AG09319 (cell line): Measurements from ENCODE around the gene MGST3.
"Not testable (repeated sequence)": the region's sequence is repeated elsewhere in the genome, so short reads cannot be mapped to it uniquely, and the experiment has no call there.

Source experiments
- DNase-seq: peaks from one replicate; pipeline ENCODE4 v3.0.0-alpha.2; 2010; ENCODE audit warnings: low read depth; ENCODE audit errors: extremely low read depth
- TF ChIP-seq, protein P1 (sequence below): IDR thresholded peaks from 2 replicates; pipeline ENCODE4 v1.5.1; 2011; ENCODE audit warnings: low read depth, mild to moderate bottlenecking, inconsistent platforms, low read length, moderate library complexity

Gene MGST3

DNA sequence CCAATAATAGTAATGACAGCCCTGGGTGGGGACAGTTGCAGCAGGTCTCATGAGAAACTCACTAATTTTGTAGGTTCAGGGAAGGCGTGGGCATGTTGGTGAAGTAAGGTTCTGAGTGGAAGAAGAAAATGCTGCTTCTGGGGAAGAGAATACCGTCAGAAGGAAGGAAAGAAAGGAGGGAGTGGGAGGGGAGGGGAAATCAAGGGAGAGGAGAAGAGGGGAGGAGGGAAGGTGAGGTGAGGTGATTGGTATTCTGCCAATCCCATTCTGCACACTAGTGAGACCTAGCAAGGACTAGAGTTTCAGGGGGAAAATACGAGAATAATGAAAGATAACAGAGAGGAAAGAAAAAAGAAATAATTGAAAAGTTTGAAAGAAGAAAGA lies 32.4 kb upstream of the MGST3 start:
- DNase-seq, result no peak
- TF ChIP-seq, protein P1, sequence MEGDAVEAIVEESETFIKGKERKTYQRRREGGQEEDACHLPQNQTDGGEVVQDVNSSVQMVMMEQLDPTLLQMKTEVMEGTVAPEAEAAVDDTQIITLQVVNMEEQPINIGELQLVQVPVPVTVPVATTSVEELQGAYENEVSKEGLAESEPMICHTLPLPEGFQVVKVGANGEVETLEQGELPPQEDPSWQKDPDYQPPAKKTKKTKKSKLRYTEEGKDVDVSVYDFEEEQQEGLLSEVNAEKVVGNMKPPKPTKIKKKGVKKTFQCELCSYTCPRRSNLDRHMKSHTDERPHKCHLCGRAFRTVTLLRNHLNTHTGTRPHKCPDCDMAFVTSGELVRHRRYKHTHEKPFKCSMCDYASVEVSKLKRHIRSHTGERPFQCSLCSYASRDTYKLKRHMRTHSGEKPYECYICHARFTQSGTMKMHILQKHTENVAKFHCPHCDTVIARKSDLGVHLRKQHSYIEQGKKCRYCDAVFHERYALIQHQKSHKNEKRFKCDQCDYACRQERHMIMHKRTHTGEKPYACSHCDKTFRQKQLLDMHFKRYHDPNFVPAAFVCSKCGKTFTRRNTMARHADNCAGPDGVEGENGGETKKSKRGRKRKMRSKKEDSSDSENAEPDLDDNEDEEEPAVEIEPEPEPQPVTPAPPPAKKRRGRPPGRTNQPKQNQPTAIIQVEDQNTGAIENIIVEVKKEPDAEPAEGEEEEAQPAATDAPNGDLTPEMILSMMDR, result no peak

GRCh38 chr1:165600793-165601192 lies 30.2 kb upstream of the MGST3 start:
- TF ChIP-seq, protein P1, result no peak
- no peak for DNase-seq

- no peak for DNase-seq
- TF ChIP-seq, protein P1, result no peak
These were observed 27.2 kb upstream of the MGST3 start for GRCh38 chr1:165603810-165604209.

DNA sequence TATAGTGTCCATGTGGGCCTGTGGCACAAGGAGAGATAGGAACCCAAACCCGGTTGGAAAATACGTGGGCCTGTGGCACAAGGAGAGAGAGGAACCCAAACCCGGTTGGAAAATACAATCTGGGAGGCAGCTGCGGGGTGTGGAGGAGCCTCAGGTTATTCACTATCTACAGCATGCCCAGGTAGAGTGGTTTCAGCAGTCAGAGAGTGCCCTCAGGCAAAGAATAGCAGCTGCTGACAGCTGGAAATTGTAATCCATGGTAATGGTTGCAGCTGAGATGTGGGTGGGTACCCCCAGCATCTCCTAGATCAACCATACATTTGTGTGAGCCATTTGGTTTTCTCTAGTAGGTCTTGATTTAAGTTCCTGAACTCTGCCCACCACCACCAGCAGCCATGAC lies 25.8 kb upstream of the MGST3 start:
- TF ChIP-seq, protein P1, result no peak
- no peak for DNase-seq

DNA sequence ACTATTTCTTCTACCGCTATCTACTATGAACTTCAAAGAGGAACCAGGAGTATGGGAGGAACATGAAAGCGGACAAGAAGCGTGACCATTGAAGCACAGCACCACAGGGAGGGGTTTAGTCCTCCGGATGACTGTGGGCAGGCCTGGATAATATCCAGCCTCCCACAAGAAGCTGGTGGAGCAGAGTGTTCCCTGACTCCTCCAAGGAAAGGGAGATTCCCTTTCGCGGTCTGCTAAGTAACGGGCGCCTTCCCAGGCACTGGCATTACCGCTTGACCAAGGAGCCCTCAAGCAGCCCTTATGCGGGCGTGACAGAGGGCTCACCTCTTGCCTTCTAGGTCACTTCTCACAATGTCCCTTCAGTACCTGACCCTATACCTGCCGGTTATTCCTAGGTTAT lies 24.4 kb upstream of the MGST3 start:
- DNase-seq, result not testable (repeated sequence)

DNA sequence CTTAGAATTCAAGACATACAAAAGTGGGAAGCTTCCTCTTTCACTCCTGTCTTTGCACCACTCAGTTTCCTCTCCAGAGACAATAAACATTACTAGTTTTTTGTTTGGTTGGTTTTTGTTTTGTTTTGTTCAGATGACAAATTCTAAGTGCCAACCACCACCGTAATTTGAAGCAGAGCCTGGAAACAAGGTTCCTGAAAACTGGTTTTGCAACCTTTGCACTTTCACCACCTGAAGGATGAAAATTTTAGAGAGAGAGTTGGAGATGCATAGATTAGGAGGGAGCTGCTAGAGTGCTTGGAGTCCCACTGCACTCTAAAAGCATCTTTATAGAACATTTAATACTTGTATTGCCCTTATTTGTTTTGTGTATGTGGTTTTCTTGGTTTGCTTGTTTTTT lies 20.2 kb upstream of the MGST3 start:
- no peak for DNase-seq
- TF ChIP-seq, protein P1, result no peak

- TF ChIP-seq, protein P1, result no peak
- no peak for DNase-seq
These were observed 19.0 kb upstream of the MGST3 start for GRCh38 chr1:165612062-165612461.

DNA sequence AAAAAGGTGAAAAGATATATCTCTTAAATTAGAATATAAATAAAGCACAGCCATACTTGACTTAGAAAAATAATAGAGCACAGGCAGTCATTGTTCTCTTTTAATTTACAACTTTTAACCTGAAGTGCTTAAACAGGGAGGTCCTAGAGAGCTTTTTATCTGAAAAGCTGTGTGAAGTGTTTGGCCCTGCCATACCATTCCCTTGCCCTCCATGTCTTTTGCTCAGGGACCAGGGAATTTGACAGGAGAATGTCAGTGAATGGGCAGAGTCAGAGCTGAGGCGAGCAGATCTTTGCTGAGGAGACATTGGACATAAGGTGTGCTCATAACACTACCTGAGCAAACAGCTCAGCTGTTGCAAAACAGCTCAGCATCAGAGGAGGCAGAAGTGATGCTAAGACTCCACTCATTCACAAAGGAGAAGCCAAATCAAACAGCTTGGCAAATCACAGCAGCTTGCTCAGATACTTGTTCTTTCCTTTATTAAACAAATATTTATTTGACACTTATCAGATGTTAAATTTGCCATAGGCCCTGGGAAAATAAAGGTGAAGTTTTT lies 14.9 kb upstream of the MGST3 start:
- DNase-seq, result no peak
- TF ChIP-seq, protein P1, result no peak
